ENCODE data around the gene UNC5B.

DNA sequence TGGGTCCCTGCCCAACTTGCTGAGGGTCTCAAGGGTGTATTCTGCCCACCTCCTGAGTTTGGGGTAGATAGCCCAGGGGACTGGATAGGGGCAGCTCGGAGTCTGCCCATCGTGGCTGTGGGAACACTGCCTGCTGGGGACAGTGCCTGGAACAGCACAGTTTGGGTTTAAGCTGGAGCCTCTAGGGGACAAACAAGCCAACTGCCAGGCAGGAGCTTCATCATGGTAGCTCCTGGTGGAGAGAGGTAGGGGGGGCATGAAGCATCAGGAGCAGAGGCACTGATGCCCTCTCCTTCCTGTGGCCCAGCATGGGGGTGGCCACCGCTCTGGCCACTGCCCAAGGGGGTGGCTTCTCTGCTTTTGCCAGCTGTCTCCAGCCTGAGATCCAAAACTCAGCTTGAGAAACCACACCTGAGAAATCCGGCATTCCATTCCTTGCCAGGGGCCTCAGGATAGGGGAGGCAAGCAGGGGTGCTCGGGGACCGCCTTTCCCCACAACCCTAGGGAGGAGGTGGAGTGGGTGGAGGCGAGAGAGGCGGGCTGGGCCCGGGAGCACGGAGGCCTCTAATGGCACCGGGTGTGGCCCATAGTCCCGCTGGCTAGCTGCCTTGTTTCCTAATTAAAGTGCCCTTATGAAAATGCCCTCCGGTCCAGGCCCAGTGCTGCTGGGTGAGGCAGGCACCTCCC, 47.6 kb downstream of the UNC5B start:
- TF ChIP-seq, protein P1, sequence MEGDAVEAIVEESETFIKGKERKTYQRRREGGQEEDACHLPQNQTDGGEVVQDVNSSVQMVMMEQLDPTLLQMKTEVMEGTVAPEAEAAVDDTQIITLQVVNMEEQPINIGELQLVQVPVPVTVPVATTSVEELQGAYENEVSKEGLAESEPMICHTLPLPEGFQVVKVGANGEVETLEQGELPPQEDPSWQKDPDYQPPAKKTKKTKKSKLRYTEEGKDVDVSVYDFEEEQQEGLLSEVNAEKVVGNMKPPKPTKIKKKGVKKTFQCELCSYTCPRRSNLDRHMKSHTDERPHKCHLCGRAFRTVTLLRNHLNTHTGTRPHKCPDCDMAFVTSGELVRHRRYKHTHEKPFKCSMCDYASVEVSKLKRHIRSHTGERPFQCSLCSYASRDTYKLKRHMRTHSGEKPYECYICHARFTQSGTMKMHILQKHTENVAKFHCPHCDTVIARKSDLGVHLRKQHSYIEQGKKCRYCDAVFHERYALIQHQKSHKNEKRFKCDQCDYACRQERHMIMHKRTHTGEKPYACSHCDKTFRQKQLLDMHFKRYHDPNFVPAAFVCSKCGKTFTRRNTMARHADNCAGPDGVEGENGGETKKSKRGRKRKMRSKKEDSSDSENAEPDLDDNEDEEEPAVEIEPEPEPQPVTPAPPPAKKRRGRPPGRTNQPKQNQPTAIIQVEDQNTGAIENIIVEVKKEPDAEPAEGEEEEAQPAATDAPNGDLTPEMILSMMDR (IDR thresholded peaks at IDR 0.05; ENCODE audit: borderline replicate concordance, extremely low read depth, low read length, poor library complexity, severe bottlenecking) = no peak
- no peak for TF ChIP-seq EZH2 (IDR thresholded peaks at IDR 0.05; ENCODE audit: borderline replicate concordance, low read depth, low read length, severe bottlenecking)
